B cell (primary cell): ENCODE measurements around the gene ACOX3. TPM values are rescaled to one million over a fixed set of nuclear protein-coding genes. Genes with fewer than 3 reads are reported as not detected.

Source experiments
- ATAC-seq: fragments of 200-7000 bp; cut with Tn5 transposase; one replicate; pipeline ENCODE4 v1.10.0; 2021; ENCODE audit warnings: low read depth, mild to moderate bottlenecking, moderate number of reproducible peaks, moderate library complexity
- CTCF ChIA-PET: fragments of 350-600 bp; sonication (Branson Sonifier 250); formaldehyde crosslinking; loops from one replicate; lab custom pipeline; 2021; ENCODE audit warnings: antibody characterized with exemption, inconsistent platforms; lab: Charles Lee
- POLR2A ChIA-PET: fragments of 350-600 bp; sonication (Branson Sonifier 250); formaldehyde crosslinking; loops from one replicate; lab custom pipeline; 2021; ENCODE audit warnings: antibody characterized with exemption; lab: Charles Lee
- DNase-seq: peaks from one replicate; pipeline ENCODE4 v3.0.0; 2013
- H2AFZ ChIP-seq: 2 replicates; pipeline ENCODE4 v1.6.1; 2012; ENCODE audit warnings: mild to moderate bottlenecking, low read depth, low read length; ENCODE audit not compliant: insufficient read depth, poor library complexity, severe bottlenecking
- H3K27ac ChIP-seq, 2 donors: 1 replicate in 1 of 2; 2 replicates in 1 of 2; pipeline ENCODE4 v1.5.1; 2012 to 2013; ENCODE audit warnings: low read length in 2 of 2, mild to moderate bottlenecking in 2 of 2, moderate library complexity in 1 of 2
- H3K27me3 ChIP-seq, 4 experiments: fragments of 200-600 bp in 1 of 4; sonication (generic) in 1 of 4; replicated peaks in 1 of 4; 1 replicate in 2 of 4; 2 replicates in 2 of 4; pipeline versions ENCODE4 v1.6.1 to v1.7.0; 2013 to 2016; ENCODE audit warnings: low read length in 3 of 4, mild to moderate bottlenecking in 2 of 4, mixed read lengths in 1 of 4, moderate library complexity in 1 of 4; ENCODE audit not compliant: insufficient read depth in 4 of 4, control insufficient read depth in 3 of 4; ENCODE audit errors: control extremely low read depth in 1 of 4
- H3K36me3 ChIP-seq, 2 experiments: replicated peaks in 1 of 2; 1 replicate in 1 of 2; 2 replicates in 1 of 2; pipeline versions ENCODE4 v1.6.1 to v1.7.1; 2013; ENCODE audit warnings: low read length in 1 of 2; ENCODE audit not compliant: insufficient read depth in 2 of 2, control insufficient read depth in 1 of 2; ENCODE audit errors: control extremely low read depth in 1 of 2, extremely low read depth in 1 of 2
- H3K4me1 ChIP-seq, 2 donors: fragments of 200-600 bp in 1 of 2; sonication (generic) in 1 of 2; 1 replicate in 1 of 2; 2 replicates in 1 of 2; pipeline versions ENCODE4 v1.5.1 to v1.6.1; 2013 to 2017; ENCODE audit warnings: low read length in 2 of 2; ENCODE audit not compliant: control insufficient read depth in 2 of 2, insufficient read depth in 2 of 2
- H3K4me2 ChIP-seq: replicated peaks from 2 replicates; pipeline ENCODE3; 2012; ENCODE audit warnings: mild to moderate bottlenecking, low read depth, low read length; ENCODE audit not compliant: poor library complexity, severe bottlenecking
- H3K4me3 ChIP-seq, 5 experiments: fragments of 200-600 bp in 1 of 5; sonication (generic) in 1 of 5; 1 replicate in 3 of 5; 2 replicates in 2 of 5; pipeline versions ENCODE4 v1.5.1 to v1.7.0; 2011 to 2016; ENCODE audit warnings: low read length in 4 of 5, mild to moderate bottlenecking in 4 of 5, low read depth in 2 of 5, control low read depth in 1 of 5, moderate library complexity in 1 of 5; ENCODE audit not compliant: insufficient read depth in 1 of 5; ENCODE audit errors: control extremely low read depth in 1 of 5, extremely low read depth in 1 of 5
- H3K79me2 ChIP-seq: fragments of 200-600 bp; sonication (generic); one replicate; pipeline ENCODE4 v1.6.0; 2016; ENCODE audit warnings: low read length; ENCODE audit not compliant: control insufficient read depth, insufficient read depth
- H3K9ac ChIP-seq: fragments of 200-600 bp; sonication (generic); 2 replicates; pipeline ENCODE4 v1.6.1; 2017; ENCODE audit warnings: mild to moderate bottlenecking, low read length, moderate library complexity
- H3K9me3 ChIP-seq, 3 donors: one replicate each; pipeline versions ENCODE4 v1.6.1 to v1.7.1; 2013; ENCODE audit warnings: low read length in 2 of 3; ENCODE audit not compliant: control insufficient read depth in 2 of 3, insufficient read depth in 1 of 3; ENCODE audit errors: control extremely low read depth in 1 of 3
- H4K20me1 ChIP-seq: 2 replicates; pipeline ENCODE4 v1.6.0; 2012; ENCODE audit warnings: mild to moderate bottlenecking, low read length; ENCODE audit not compliant: insufficient read depth, control insufficient read depth, poor library complexity, severe bottlenecking
- H3K27ac Mint-ChIP-seq: one replicate; pipeline ENCODE4 v1.8.0; 2021; ENCODE audit warnings: mixed read lengths
- H3K27me3 Mint-ChIP-seq: one replicate; pipeline ENCODE4 v1.8.0; 2021; ENCODE audit warnings: mixed read lengths
- H3K4me1 Mint-ChIP-seq: one replicate; pipeline ENCODE4 v1.8.0; 2021; ENCODE audit warnings: mixed read lengths
- H3K4me3 Mint-ChIP-seq: one replicate; pipeline ENCODE4 v1.8.0; 2021; ENCODE audit warnings: mixed read lengths
- H3K9me3 Mint-ChIP-seq: one replicate; pipeline ENCODE4 v1.8.0; 2022; ENCODE audit warnings: mixed read lengths; ENCODE audit not compliant: insufficient read depth
- CTCF ChIP-seq: fragments of 200-600 bp; IDR thresholded peaks from one replicate; pipeline ENCODE4 v1.8.0; 2022; ENCODE audit warnings: antibody characterized with exemption, mild to moderate bottlenecking
- EZH2 ChIP-seq: IDR thresholded peaks from 2 replicates; pipeline ENCODE4 v1.6.1; 2012; ENCODE audit warnings: borderline replicate concordance, low read depth, mild to moderate bottlenecking, moderate library complexity, low read length; ENCODE audit not compliant: insufficient read depth, poor library complexity, severe bottlenecking
- WGBS: methylation state at CpG from one replicate; pipeline ENCODE4 v1.1.5; 2013; ENCODE audit warnings: missing lambda C conversion rate; ENCODE audit not compliant: insufficient coverage; 5-methylcytosine and 5-hydroxymethylcytosine counted together
- intact Hi-C: fragments of 100-400 bp; cut with micrococcal nuclease; formaldehyde crosslinking; loops from one replicate; pipeline ENCODE4 v1.10.0; 2022
- polyA plus RNA-seq: library from polyadenylated mRNA; depleted of rRNA; stranded (reverse); fragments of >200 nt; gene quantifications from 2 replicates; pipeline ENCODE4 v1.2.3, GENCODE V29; 2012
- total RNA-seq, 2 donors: library from RNA; stranded (reverse); fragments of 120-200 nt in 1 of 2; gene quantifications; 1 replicate in 1 of 2; 2 replicates in 1 of 2; pipeline versions ENCODE4 v1.2.3 to v1.2.4, GENCODE V29; 2013 to 2022

The ACOX3 gene
- total and polyA plus RNA-seq, 2 donors (not counting 1 experiment from before 2014, with no cell fraction given) = 4.6 to 23.1 TPM

GRCh38 chr4:8348071-8348470 lies 92.5 kb downstream of the ACOX3 start:
- no peaks in the 10 kb centered on the region for H3K79me2 ChIP-seq
- Mint-ChIP-seq H3K4me3 (no peak overlapping the region), H3K4me1 (no peaks in the 10 kb centered on the region), H3K9me3 (no peaks in the 10 kb centered on the region), H3K27me3 (no peaks in the 10 kb centered on the region), H3K27ac (no peak overlapping the region)
- no peak for DNase-seq
- no peaks in the 10 kb centered on the region for H3K4me1 ChIP-seq
- no peaks in the 10 kb centered on the region for H3K36me3 ChIP-seq
- H2AFZ ChIP-seq = no peak overlapping the region
- ChIA-PET POLR2A (no interaction called here), CTCF (no interaction called here)
- intact Hi-C loops = no loop called here
- no peak overlapping the region for H3K27ac ChIP-seq
- no peak for ATAC-seq
- H3K9ac ChIP-seq = no peak overlapping the region
- H3K4me3 ChIP-seq = no peak overlapping the region
- peaks cover 0 to 4% (median 0%) of the 10 kb centered on the region in 3 donors for H3K9me3 ChIP-seq
- WGBS = 35% methylated on average over 6 of the region's 6 CpGs
- no peaks in the 10 kb centered on the region for H3K27me3 ChIP-seq
- TF ChIP-seq EZH2 (no peak), CTCF (no peak)
- H3K4me2 ChIP-seq = no peak overlapping the region
- no peaks in the 10 kb centered on the region for H4K20me1 ChIP-seq

GRCh38 chr4:8347660-8348059 lies 92.9 kb downstream of the ACOX3 start:
- Histone ChIP-seq H3K27me3 (peaks cover 0 to 3% (median 0%) of the 10 kb centered on the region in 4 experiments), H3K9ac (no peak overlapping the region), H3K36me3 (no peaks in the 10 kb centered on the region), H3K4me3 (no peak overlapping the region), H3K79me2 (no peaks in the 10 kb centered on the region), H2AFZ (no peak overlapping the region), H3K4me1 (no peaks in the 10 kb centered on the region), H4K20me1 (no peaks in the 10 kb centered on the region), H3K27ac (no peak overlapping the region), H3K9me3 (no peaks in the 10 kb centered on the region), H3K4me2 (no peak overlapping the region)
- Mint-ChIP-seq H3K27me3 (no peaks in the 10 kb centered on the region), H3K4me3 (no peak overlapping the region), H3K4me1 (no peaks in the 10 kb centered on the region), H3K9me3 (no peaks in the 10 kb centered on the region), H3K27ac (no peak overlapping the region)
- ChIA-PET CTCF (no interaction called here), POLR2A (no interaction called here)
- intact Hi-C loops = no loop called here
- WGBS = 86% methylated on average over 6 of the region's 7 CpGs
- DNase-seq = no peak
- TF ChIP-seq CTCF = no peak
- no peak for TF ChIP-seq EZH2
- no peak for ATAC-seq
